ENCODE results near the gene UCP2.

Gene UCP2, protein sequence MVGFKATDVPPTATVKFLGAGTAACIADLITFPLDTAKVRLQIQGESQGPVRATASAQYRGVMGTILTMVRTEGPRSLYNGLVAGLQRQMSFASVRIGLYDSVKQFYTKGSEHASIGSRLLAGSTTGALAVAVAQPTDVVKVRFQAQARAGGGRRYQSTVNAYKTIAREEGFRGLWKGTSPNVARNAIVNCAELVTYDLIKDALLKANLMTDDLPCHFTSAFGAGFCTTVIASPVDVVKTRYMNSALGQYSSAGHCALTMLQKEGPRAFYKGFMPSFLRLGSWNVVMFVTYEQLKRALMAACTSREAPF

GRCh38 chr11:73982595-73982989 lies at the start of gene UCP2:
Gene UCP2 (minus strand): TSS chr11:73982843. CDS start chr11:73978378, 4,465 bp downstream.
- DNase-seq = peak; percentile 71 to 86

GRCh38 chr11:74030723-74031676 lies 48.4 kb upstream of the UCP2 start:
- DNase-seq = no peak

- DNase-seq = no peak
These were observed 43.0 kb upstream of the UCP2 start for GRCh38 chr11:74025467-74026166.

- DNase-seq = no peak
These were observed 41.8 kb upstream of the UCP2 start for GRCh38 chr11:74024261-74025029.

DNA sequence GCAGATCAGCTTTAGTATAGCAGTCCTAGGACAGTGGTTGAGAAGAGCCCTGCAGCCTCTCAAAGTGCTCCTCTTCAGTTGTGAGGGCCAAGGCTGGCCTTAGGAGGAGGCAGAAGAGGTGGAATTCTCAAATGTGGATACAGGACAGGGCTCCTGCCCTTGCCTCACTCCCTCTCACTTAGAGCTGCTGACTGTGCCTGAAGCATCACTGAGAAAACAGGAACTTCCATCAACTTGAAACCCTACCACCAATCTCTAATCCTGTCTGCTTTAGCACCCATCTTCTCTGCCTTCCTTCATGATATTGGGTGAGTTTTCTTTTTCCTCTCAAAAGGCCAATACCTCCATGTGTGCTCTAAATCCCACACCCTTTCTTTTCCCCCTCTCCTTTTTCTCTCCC lies 40.6 kb upstream of the UCP2 start:
- no peak for DNase-seq

DNA sequence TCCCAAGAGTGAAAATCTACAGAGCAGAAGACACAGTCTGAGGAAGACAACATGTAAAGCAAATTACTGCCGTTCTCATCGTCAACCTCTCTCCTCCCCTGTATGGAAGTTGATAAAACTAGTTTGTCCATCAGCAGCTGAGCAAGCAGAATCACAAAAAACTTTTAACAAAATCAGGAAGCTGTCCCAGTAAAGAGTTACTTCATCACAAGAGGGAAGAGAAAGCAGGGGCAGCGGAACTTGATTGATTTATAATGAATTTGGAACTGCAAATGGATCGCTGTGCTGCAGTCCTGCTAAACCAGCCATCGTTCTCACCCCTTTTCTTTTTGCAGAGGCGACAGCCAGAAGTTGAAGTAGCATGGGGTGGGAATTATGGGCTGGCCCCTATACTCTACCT lies 39.9 kb upstream of the UCP2 start:
- peak in 1 of 2 donors; percentile 31 for DNase-seq

GRCh38 chr11:74021998-74022397 lies 39.4 kb upstream of the UCP2 start:
- no peak for DNase-seq

DNA sequence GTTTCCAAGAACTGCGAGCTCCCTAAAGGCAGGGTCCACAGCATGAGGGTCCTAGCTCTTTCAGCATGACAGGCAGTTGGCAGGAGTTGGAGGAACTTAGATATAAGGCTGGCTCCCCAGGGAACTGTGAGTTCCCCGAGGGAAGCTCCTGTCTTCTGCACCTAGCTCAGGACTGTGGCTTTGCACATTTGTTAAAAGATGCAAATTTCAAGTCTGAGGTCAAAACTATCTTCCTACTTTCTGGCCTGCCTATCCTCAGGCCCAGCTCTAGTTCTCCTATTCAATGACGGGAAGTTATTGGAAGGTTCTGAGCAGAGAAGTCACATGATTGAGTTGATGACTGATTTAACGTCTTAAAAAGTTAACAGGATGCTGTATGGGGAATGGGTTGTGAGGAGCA lies 37.9 kb upstream of the UCP2 start:
- no peak for DNase-seq

DNA sequence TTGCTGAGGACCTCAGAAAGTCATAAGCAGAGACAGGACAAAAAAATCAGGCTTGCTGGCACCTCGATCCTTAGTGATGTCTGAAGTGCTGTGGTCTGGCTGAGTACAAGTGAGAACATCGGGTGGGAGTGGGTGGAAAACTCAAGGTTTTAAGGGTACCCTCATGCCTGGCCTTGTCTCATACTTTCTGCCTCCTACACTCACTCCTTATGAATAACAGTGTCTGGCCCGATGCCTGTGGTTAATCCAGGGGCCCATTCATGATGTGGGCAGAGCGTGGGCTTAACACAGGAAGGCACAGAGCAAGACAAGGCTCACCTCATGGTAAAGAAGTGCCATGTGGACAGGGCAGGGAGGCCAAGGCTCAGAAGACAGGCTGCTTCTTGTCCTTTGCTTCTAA lies 37.2 kb upstream of the UCP2 start:
- DNase-seq = no peak

GRCh38 chr11:74019104-74019738 lies 36.6 kb upstream of the UCP2 start:
- DNase-seq = no peak

- DNase-seq = peak in 1 of 2 donors; percentile 64
These were observed 35.8 kb upstream of the UCP2 start for GRCh38 chr11:74018331-74019005.

- DNase-seq = no peak
These were observed 35.0 kb upstream of the UCP2 start for GRCh38 chr11:74017631-74018030.

DNA sequence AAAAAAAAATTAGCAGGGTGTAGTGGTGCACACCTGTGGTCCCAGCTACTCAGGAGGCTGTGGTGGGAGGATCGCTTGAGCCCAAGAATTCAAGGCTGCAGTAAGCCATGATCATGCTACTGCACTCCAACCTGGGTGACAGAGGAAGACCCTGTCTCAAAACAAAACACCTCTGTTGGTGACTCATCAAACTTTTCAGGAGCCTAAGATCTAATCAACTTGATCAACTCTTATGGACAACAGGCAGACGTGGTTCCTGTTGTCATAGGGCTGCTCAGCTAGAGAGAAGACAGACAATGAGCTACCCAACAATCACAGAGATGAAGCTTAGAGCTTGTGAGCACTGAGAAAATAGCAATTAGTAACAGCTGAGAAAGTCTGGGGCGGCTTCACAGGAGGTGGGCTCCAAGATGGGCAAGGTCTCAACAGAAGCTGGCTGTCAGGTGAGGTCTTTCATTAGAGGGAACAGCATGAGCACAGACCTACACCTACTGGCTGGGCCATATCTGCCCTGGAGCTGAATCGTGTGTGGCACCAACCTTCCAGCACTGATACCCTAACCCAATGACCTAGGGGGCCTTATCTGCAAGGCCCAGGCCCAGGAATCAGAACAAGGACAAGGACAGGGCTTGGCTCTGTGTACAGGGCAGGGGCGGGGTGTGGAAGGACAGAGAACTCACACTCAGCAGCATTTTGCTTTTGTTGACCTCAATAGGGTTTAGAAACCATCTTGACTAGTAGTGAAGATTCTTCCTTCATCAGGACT lies 33.5 kb upstream of the UCP2 start:
- no peak for DNase-seq

- no peak for DNase-seq
These were observed 32.2 kb upstream of the UCP2 start for GRCh38 chr11:74014880-74015279.

DNA sequence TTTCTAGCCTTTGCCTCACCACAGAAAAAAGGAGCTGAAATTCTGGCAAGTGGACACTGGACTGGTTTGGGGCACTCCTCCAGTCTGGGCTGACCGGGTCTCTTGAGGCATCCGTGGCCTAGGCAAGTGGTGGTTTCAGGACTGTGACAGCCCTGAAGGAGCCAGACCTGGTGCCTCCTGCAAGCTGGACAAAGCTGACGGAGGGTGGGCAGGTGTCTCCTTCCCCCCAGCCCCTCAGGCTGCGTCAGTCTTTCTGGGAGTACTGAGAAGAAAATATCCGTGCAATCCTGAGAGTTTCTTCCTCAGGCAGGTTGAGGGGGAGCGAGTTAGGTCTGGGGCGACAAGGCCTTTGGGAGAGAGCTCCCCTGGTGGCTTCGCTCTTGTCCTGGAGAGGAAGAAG lies 30.5 kb upstream of the UCP2 start:
- no peak for DNase-seq

DNA sequence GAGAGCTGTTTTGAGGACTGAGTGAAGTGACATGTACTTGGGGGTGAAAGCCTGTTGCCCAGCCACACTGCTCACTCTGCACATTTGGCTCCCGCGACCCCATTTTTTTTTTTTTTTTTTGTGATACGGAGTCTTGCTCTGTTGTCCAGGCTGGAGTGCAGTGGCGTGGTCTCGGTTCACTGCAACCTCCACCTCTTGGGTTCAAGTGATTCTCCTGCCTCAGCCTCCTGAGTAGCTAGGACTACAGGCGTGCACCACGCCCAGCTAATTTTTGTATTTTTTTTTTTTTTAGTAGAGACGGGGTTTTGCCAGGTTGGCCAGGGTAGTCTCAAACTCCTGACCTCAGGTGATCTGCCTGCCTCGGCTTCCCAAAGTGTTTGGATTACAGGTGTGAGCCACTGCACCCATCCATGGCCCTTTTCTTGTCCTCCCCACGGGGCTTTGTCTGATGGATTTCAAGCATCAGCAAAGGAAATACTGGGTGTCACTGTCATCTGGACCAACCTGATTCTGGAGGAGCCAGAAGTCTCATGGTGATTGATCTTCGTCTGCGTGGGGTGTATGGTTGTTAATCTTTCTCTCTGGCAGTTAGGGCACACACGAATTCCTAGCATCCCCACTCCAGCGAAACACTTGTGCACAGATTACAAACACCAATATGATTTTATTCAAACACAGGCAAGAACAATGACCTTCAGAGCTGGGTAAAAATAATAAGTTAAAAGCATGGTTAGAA lies 29.6 kb upstream of the UCP2 start:
- no peak for DNase-seq

DNA sequence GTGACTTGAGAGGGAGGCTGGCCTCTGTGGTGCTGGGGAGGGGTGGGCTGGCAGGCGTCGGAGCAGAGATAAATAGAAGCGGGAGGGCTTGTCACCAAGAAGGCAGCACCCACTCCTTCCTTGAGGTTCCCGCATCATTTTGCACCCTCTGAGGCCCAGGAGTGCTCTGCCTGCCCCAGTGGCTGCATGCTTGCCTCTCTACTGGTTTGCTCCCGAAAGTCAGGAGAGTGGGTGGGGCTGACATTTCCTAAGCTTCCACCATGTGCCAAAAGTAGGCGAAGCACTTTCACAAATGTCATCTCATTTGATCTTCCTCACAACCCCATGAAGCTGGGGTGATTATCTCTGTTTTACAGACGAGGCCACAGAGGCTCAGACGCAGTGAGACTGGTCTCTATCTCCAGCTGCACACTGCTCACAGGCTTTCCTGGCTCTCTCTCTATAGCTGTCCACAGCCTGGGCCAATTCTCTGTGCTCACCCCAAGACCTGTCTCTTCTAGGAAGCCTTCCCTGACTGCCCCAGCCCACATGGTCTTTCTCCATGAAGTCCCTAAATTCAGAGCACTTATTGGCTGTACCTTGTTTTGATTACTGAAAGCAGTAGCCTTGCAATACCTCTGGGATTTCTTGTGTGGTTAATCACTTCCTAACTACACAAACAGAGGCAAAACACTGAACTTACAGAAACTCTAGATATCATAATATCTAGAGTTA lies 28.9 kb upstream of the UCP2 start:
- no peak for DNase-seq

- no peak for DNase-seq
These were observed 28.0 kb upstream of the UCP2 start for GRCh38 chr11:74010306-74011300.

Measured in hippocampal formation (tissue), 2 donors.